Glomerular visceral epithelial cell (primary cell): ENCODE data around the gene DEPDC1B.
"Not testable (repeated sequence)": the region's sequence is repeated elsewhere in the genome, so short reads cannot be mapped to it uniquely, and the experiment has no call there.

Source experiments
- DNase-seq: peaks from one replicate; pipeline ENCODE4 v3.0.0-alpha.2; 2016; ENCODE audit errors: extremely low spot score

DEPDC1B gene

DNA sequence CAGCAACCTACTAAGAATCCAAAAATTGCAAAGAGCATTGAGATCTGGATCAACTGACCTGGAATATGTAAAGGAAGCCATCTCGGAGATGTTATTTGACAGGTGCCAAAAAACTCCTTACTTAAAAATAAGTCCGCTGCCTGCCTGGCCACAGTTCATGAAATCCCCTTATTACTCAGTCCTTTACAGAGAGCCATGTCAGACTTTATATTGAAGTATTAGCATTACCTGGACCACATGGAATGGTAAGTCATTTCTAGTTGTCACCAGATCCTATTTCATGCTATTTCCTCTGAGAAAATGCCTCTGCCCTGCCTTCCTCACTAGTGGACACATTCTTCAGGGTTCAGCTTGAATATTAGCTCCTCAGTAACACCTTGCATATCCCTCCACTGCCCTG is 115.7 kb downstream of the DEPDC1B start:
- no peak for DNase-seq

DNA sequence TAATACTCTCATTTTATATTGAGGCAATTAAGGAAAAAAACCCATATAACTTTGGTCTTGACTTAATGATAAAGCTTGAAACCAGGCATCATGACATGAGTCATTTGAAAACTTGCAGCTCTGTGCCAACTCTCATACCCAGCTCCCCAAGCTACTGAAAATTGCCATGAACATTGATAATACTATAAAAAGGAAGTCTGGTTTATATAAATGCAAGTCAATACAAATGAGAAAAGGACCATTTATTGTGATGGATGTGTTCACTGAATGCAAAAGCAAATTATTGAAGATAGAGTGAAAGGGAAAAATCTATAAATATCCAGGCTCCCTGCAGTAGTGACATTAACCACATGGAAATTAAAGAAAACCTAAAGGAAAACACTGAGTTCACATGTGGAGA is 116.3 kb downstream of the DEPDC1B start:
- DNase-seq = no peak

DNA sequence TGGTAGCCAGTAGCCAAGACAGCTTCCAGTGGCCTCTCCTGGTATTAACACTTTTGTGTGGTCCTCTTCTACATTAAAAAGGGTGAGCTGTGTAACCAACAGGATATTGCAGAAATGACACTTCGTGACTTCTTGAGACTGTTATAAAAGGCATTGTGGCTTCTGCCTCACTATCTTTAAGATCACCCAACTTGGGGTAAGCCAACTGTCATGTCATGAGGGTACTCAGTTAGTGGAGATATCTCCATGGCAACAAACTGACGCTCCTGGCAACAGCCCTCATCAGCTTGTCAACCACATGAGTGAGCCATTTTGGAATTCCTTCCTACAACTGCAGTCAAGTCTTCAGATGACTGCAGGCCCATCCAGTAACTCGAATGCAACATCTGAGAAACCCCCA is 121.7 kb downstream of the DEPDC1B start:
- DNase-seq = no peak

- DNase-seq = no peak
These were observed 122.8 kb downstream of the DEPDC1B start for GRCh38 chr5:60577116-60577515.

GRCh38 chr5:60576425-60576824 is 123.5 kb downstream of the DEPDC1B start:
- no peak for DNase-seq

DNA sequence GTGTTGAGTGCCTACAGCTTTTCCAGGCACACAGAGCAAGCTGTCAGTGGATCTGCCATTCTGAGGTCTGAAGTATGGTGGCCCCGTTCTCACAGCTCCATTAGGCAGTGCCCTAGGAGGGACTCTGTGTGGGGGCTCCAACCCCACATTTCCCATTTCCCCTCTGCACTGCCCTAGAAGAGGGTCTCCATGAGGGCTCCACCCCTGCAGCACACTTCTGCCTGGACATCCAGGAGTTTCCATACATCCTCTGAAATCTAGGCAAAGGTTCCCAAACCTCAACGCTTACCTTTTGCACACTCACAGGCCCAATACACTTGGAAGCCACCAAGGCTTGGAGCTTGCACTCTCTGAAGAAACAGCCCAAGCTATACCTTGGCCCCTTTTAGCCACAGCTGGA is 131.3 kb downstream of the DEPDC1B start:
- DNase-seq = no peak

GRCh38 chr5:60563696-60564324 is 136.2 kb downstream of the DEPDC1B start:
- no peak for DNase-seq

DNA sequence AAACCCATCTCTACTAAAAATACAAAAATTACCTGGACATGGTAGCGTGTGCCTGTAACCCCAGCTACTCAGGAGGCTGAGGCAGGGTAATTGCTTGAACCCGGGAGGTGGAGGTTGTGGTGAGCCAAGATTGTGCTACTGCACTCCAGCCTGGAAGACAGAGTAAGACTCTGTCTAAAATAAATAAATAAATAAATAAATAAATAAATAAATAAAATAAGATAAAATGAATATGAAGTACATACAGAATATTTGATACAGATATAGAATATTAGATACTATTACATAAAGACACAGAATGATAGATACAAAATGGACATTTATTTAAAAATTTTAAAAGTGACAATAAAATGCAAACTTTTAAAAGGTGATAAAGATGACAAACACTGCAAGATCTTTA is 146.7 kb downstream of the DEPDC1B start:
- not testable (repeated sequence) for DNase-seq

GRCh38 chr5:60551829-60552228 is 148.1 kb downstream of the DEPDC1B start:
- no peak for DNase-seq

DNA sequence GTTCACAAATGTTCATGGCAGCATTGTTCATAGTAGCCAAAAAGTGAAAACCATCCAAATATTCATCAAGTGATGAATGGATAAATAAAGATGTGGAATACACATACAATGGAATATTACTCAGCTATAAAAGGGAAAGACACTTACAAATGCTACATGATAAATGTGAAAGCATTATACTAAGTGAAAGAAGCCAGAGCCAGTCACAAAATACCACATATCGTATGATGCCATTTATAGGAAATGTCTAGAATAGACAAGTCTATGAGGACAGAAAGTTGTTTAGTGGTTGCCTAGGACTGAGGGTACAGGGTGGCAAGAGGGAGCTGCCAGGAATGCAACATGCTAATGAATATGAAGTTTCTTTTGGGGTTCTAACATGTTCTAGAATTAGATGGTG is 148.7 kb downstream of the DEPDC1B start:
- no peak for DNase-seq

GRCh38 chr5:60550311-60550710 is 149.7 kb downstream of the DEPDC1B start:
- DNase-seq = no peak

GRCh38 chr5:60549841-60550240 is 150.1 kb downstream of the DEPDC1B start:
- no peak for DNase-seq
